ENCODE data around the gene FCN2. TPM values are rescaled to one million over a fixed set of nuclear protein-coding genes. Genes with fewer than 3 reads are reported as not detected.

FCN2 gene
- total RNA-seq, 1 donor from 2014 or later = not detected

GRCh38 chr9:134922932-134923240 is 42.3 kb downstream of the FCN2 start:
- no peaks in the 10 kb centered on the region for H3K4me1 Mint-ChIP-seq (ENCODE audit: unreplicated experiment)
- TF ChIP-seq CTCF (IDR thresholded peaks at IDR 0.05; ENCODE audit: unreplicated experiment) = no peak
- no peaks in the 10 kb centered on the region for H3K27me3 Mint-ChIP-seq (ENCODE audit: unreplicated experiment)
- no peaks in the 10 kb centered on the region for H3K9me3 Mint-ChIP-seq (ENCODE audit: unreplicated experiment)
- H3K4me3 Mint-ChIP-seq (ENCODE audit: unreplicated experiment) = no peak overlapping the region
- H3K36me3 Mint-ChIP-seq (ENCODE audit: low read depth, unreplicated experiment) = no peaks in the 10 kb centered on the region
- DNase-seq (ENCODE audit: low spot score) = no peak
- H3K27ac Mint-ChIP-seq (ENCODE audit: unreplicated experiment) = no peak overlapping the region

GRCh38 chr9:134923466-134923865 is 42.9 kb downstream of the FCN2 start:
- Mint-ChIP-seq H3K4me3 (ENCODE audit: unreplicated experiment) (no peak overlapping the region), H3K4me1 (ENCODE audit: unreplicated experiment) (no peaks in the 10 kb centered on the region), H3K36me3 (ENCODE audit: low read depth, unreplicated experiment) (no peaks in the 10 kb centered on the region), H3K27ac (ENCODE audit: unreplicated experiment) (no peak overlapping the region), H3K9me3 (ENCODE audit: unreplicated experiment) (no peaks in the 10 kb centered on the region), H3K27me3 (ENCODE audit: unreplicated experiment) (no peaks in the 10 kb centered on the region)
- no peak for TF ChIP-seq CTCF (IDR thresholded peaks at IDR 0.05; ENCODE audit: unreplicated experiment)
- DNase-seq (ENCODE audit: low spot score) = no peak

GRCh38 chr9:134925011-134925511 is 44.5 kb downstream of the FCN2 start:
- no peak overlapping the region for H3K27ac Mint-ChIP-seq (ENCODE audit: unreplicated experiment)
- no peak for DNase-seq (ENCODE audit: low spot score)
- TF ChIP-seq CTCF (IDR thresholded peaks at IDR 0.05; ENCODE audit: unreplicated experiment) = no peak
- H3K9me3 Mint-ChIP-seq (ENCODE audit: unreplicated experiment) = no peaks in the 10 kb centered on the region
- H3K36me3 Mint-ChIP-seq (ENCODE audit: low read depth, unreplicated experiment) = no peaks in the 10 kb centered on the region
- no peaks in the 10 kb centered on the region for H3K4me1 Mint-ChIP-seq (ENCODE audit: unreplicated experiment)
- H3K27me3 Mint-ChIP-seq (ENCODE audit: unreplicated experiment) = peaks cover 3% of the 10 kb centered on the region
- no peak overlapping the region for H3K4me3 Mint-ChIP-seq (ENCODE audit: unreplicated experiment)

- H3K36me3 Mint-ChIP-seq (ENCODE audit: low read depth, unreplicated experiment) = no peaks in the 10 kb centered on the region
- H3K27ac Mint-ChIP-seq (ENCODE audit: unreplicated experiment) = no peak overlapping the region
- no peaks in the 10 kb centered on the region for H3K4me1 Mint-ChIP-seq (ENCODE audit: unreplicated experiment)
- H3K9me3 Mint-ChIP-seq (ENCODE audit: unreplicated experiment) = no peaks in the 10 kb centered on the region
- no peak overlapping the region for H3K4me3 Mint-ChIP-seq (ENCODE audit: unreplicated experiment)
- H3K27me3 Mint-ChIP-seq (ENCODE audit: unreplicated experiment) = peaks cover 7% of the 10 kb centered on the region
- no peak for TF ChIP-seq CTCF (IDR thresholded peaks at IDR 0.05; ENCODE audit: unreplicated experiment)
- DNase-seq (ENCODE audit: low spot score) = no peak
Observed at GRCh38 chr9:134928436-134929192, 48.0 kb downstream of the FCN2 start.
